Testis (tissue), 3 donors: ENCODE measurements around the gene RCAN3. TPM values are rescaled to one million over a fixed set of nuclear protein-coding genes. Genes with fewer than 3 reads are reported as not detected.
"Not testable (repeated sequence)": the region's sequence is repeated elsewhere in the genome, so short reads cannot be mapped to it uniquely, and the experiment has no call there.

Experiments used
- DNase-seq: peaks from one replicate; pipeline ENCODE4 v3.0.0-alpha.2; 2019
- H3K27ac ChIP-seq, 2 donors: fragments of 200-600 bp; sonication (generic); one replicate each; pipeline ENCODE4 v1.5.1; 2019
- H3K27me3 ChIP-seq: fragments of 200-600 bp; sonication (generic); one replicate; pipeline ENCODE4 v1.5.1; 2019
- H3K36me3 ChIP-seq: fragments of 200-600 bp; sonication (generic); one replicate; pipeline ENCODE4 v1.5.1; 2017; ENCODE audit warnings: low read depth; ENCODE audit errors: missing control alignments
- H3K4me1 ChIP-seq: fragments of 200-600 bp; sonication (generic); one replicate; pipeline ENCODE4 v1.5.1; 2019
- H3K4me3 ChIP-seq, 2 donors: fragments of 200-600 bp; sonication (generic); one replicate each; pipeline ENCODE4 v1.5.1; 2017 to 2019
- H3K9me3 ChIP-seq: fragments of 200-600 bp; sonication (generic); one replicate; pipeline ENCODE4 v1.5.1; 2017
- POLR2A ChIP-seq: fragments of 450-650 bp; IDR thresholded peaks from one replicate; pipeline ENCODE4 v1.6.1; 2017; ENCODE audit warnings: antibody characterized with exemption, mild to moderate bottlenecking, moderate library complexity
- WGBS, 2 donors: methylation state at CpG; one replicate each; pipeline ENCODE4 v1.1.5; 2018; 5-methylcytosine and 5-hydroxymethylcytosine counted together
- intact Hi-C: fragments of 100-400 bp; cut with DNase I; formaldehyde crosslinking; loops from one replicate; pipeline ENCODE4 v1.15.1; 2023; ENCODE audit warnings: low total_unique reads
- polyA plus RNA-seq: library from polyadenylated mRNA; stranded (reverse); fragments of 350-450 nt; fragmentation: Illumina TruSeq; extraction: RNeasy Lipid Tissue Mini Kit (QIAGEN cat#74804); gene quantifications from one replicate; pipeline ENCODE4 v1.2.3, GENCODE V29; 2014; ENCODE audit warnings: low read depth, low replicate concordance; ENCODE audit not compliant: insufficient read depth
- total RNA-seq, 2 donors: library from RNA; depleted of rRNA; stranded (reverse); fragments of >200 nt; gene quantifications; one replicate each; pipeline ENCODE4 v1.2.3, GENCODE V29; 2016
- TF ChIP-seq, protein P1 (sequence below), 3 experiments: fragments of 450-650 bp in 2 of 3; fragments of 200-600 bp in 1 of 3; sonication (generic) in 1 of 3; IDR thresholded peaks; one replicate each; pipeline ENCODE4 v1.5.1; 2016 to 2019; ENCODE audit warnings: antibody characterized with exemption in 3 of 3, mild to moderate bottlenecking in 2 of 3, moderate library complexity in 1 of 3

Gene RCAN3
- total and polyA plus RNA-seq, 3 donors from 2014 or later = 4.2 to 8.0 (median 7.9) TPM

- no peak for DNase-seq
- TF ChIP-seq, protein P1, sequence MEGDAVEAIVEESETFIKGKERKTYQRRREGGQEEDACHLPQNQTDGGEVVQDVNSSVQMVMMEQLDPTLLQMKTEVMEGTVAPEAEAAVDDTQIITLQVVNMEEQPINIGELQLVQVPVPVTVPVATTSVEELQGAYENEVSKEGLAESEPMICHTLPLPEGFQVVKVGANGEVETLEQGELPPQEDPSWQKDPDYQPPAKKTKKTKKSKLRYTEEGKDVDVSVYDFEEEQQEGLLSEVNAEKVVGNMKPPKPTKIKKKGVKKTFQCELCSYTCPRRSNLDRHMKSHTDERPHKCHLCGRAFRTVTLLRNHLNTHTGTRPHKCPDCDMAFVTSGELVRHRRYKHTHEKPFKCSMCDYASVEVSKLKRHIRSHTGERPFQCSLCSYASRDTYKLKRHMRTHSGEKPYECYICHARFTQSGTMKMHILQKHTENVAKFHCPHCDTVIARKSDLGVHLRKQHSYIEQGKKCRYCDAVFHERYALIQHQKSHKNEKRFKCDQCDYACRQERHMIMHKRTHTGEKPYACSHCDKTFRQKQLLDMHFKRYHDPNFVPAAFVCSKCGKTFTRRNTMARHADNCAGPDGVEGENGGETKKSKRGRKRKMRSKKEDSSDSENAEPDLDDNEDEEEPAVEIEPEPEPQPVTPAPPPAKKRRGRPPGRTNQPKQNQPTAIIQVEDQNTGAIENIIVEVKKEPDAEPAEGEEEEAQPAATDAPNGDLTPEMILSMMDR (IDR thresholded peaks at IDR 0.05) = no peak
- TF ChIP-seq POLR2A = no peak
- no peaks in the 10 kb centered on the region for H3K27me3 ChIP-seq
- H3K27ac ChIP-seq = no peak overlapping the region
- intact Hi-C loops = no loop called here
- no peak overlapping the region for H3K4me3 ChIP-seq
- no peaks in the 10 kb centered on the region for H3K9me3 ChIP-seq
- no peaks in the 10 kb centered on the region for H3K4me1 ChIP-seq
- no peaks in the 10 kb centered on the region for H3K36me3 ChIP-seq
These were observed 41.6 kb downstream of the RCAN3 start for GRCh38 chr1:24544239-24544638.

DNA sequence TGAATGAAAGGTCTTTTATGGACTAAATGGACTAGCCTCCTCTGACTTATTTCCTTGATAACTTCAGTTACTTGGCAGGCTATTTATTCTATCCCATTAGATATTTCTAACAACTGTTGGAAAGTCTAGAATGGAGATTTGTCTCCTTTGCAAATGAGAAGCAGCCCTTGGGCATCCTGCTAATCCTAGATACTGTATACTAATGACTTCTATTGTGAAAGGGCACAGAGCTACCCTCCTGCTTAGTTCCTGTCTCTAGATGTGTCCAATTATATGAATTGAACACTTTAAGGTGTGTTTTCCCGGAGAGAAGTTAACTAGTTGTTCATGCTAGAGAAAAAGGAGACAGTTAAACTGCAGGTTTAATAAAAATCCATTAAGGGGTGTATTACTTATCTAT lies 43.0 kb downstream of the RCAN3 start:
- no peak for DNase-seq
- no peaks in the 10 kb centered on the region for H3K4me1 ChIP-seq
- intact Hi-C loops = no loop called here
- no peak overlapping the region for H3K27ac ChIP-seq
- no peaks in the 10 kb centered on the region for H3K36me3 ChIP-seq
- TF ChIP-seq POLR2A = no peak
- TF ChIP-seq, protein P1 (IDR thresholded peaks at IDR 0.05) = no peak
- no peaks in the 10 kb centered on the region for H3K27me3 ChIP-seq
- no peaks in the 10 kb centered on the region for H3K9me3 ChIP-seq
- 55 to 64% methylated on average over 1 of the region's 1 CpG for WGBS, 2 donors
- H3K4me3 ChIP-seq = no peak overlapping the region

DNA sequence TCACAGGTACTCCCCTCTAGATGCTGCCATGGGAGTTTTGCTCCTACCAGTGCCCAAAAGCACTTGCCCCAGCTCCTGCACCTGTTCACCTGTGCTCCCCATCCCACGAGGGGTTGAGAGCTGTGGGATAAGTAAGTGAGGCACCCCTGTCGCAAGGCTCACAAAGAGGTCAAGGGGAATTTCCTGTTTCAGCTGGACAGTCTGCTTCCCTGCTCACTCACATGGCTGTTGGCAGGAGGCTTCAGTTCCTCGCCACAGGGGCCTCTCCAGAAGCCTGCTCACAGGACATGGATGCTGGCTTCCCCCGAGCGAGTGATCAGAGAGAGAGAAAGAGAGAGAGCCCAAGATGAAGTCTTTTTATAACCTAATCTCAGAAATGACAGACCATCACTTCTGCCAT lies 44.6 kb downstream of the RCAN3 start:
- H3K4me1 ChIP-seq = no peaks in the 10 kb centered on the region
- no peak overlapping the region for H3K27ac ChIP-seq
- no peaks in the 10 kb centered on the region for H3K27me3 ChIP-seq
- H3K9me3 ChIP-seq = no peaks in the 10 kb centered on the region
- no peak overlapping the region for H3K4me3 ChIP-seq
- TF ChIP-seq POLR2A = no peak
- TF ChIP-seq, protein P1 (IDR thresholded peaks at IDR 0.05) = no peak
- intact Hi-C loops = no loop called here
- DNase-seq = no peak
- H3K36me3 ChIP-seq = no peaks in the 10 kb centered on the region
- WGBS, 2 donors = 80 to 83% methylated on average over 5 of the region's 5 CpGs

- Histone ChIP-seq H3K27ac (no peak overlapping the region), H3K36me3 (no peaks in the 10 kb centered on the region), H3K4me1 (no peaks in the 10 kb centered on the region), H3K27me3 (no peaks in the 10 kb centered on the region), H3K4me3 (no peak overlapping the region), H3K9me3 (no peaks in the 10 kb centered on the region)
- 78 to 84% methylated on average over 3 of the region's 3 CpGs for WGBS, 2 donors
- TF ChIP-seq POLR2A = no peak
- TF ChIP-seq, protein P1 (IDR thresholded peaks at IDR 0.05) = no peak
- intact Hi-C loops = no loop called here
- no peak for DNase-seq
These were observed 45.4 kb downstream of the RCAN3 start for GRCh38 chr1:24548070-24548469.

DNA sequence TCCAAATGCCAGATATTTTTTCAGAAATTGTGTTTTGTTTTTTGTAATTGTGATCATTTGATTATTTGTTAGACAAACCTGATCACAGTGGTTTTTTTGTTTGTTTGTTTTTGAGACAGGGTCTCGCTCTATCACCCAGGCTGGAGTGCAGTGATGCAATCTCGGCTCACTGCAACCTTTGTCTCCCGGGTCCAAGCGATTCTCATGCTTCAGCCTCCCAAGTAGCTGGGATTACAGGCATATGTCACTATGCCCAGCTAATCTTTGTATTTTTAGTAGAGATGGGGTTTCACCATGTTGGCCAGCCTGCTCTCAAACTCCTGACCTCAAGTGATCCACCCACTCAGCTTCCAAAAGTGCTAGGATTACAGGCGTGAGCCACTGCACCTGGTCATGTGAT lies 46.6 kb downstream of the RCAN3 start:
- H3K27ac ChIP-seq, H3K27me3 ChIP-seq, H3K9me3 ChIP-seq, intact Hi-C loops, DNase-seq, H3K36me3 ChIP-seq, H3K4me1 ChIP-seq, H3K4me3 ChIP-seq: not testable (repeated sequence)
- WGBS, 2 donors = 69 to 79% methylated on average over 5 of the region's 5 CpGs
